ENCODE data around the gene PI3.

- TF ChIP-seq CTCF (IDR thresholded peaks at IDR 0.05) (no peak), POLR2A (IDR thresholded peaks at IDR 0.05) (no peak)
Measured at GRCh38 chr20:45218636-45219035, 43.9 kb downstream of the PI3 start.

Data from uterus (tissue), 2 donors.